Measurements from ENCODE around the gene KRT6C. TPM values are rescaled to one million over a fixed set of nuclear protein-coding genes. Genes with fewer than 3 reads are reported as not detected.

The KRT6C gene
- total and polyA plus RNA-seq, 2 experiments from 2014 or later: not detected

GRCh38 chr12:52521175-52521567 is 47.6 kb upstream of the KRT6C start (continued):
- TF ChIP-seq REST (IDR thresholded peaks at IDR 0.05; ENCODE audit: unreplicated experiment): no peak
- TF ChIP-seq EZH2phosphoT487 (IDR thresholded peaks at IDR 0.05; ENCODE audit: unreplicated experiment): no peak
- no peak for TF ChIP-seq ZNF331 (CRISPR knock-in tag; IDR thresholded peaks at IDR 0.05; ENCODE audit: low read depth)
- no peak for TF ChIP-seq ETS1 (IDR thresholded peaks at IDR 0.05)
- TF ChIP-seq CREB1 (CRISPR knock-in tag; IDR thresholded peaks at IDR 0.05; ENCODE audit: low read depth): no peak
- no peak for TF ChIP-seq STAT1 (IDR thresholded peaks at IDR 0.05; ENCODE audit: unreplicated experiment)
- no peak for TF ChIP-seq NANOG (IDR thresholded peaks at IDR 0.05; ENCODE audit: borderline replicate concordance)
- no peak for TF ChIP-seq CTCF (conservative IDR thresholded peaks at IDR 0.05; ENCODE audit: low read depth in 2 of 2)
- no peak for TF ChIP-seq JUNB (IDR thresholded peaks at IDR 0.05; ENCODE audit: unreplicated experiment)

GRCh38 chr12:52519826-52520662 is 46.4 kb upstream of the KRT6C start, which contains the start of gene KRT5:
TSS of gene KRT5 (minus strand) at chr12:52520394. CDS start at chr12:52520296, 98 bp downstream.
- Mint-ChIP-seq H3K4me3 (no peak within 1 kb of the TSS), H3K27me3 (ENCODE audit: insufficient read depth, low read depth, poor library complexity) (peaks cover 12% of the 10 kb centered on the region), H3K27ac (no peak within 1 kb of the TSS), H3K4me1 (peaks cover 15% of the 10 kb centered on the region; the same call in 1 of the 3 replicates), H3K9me3 (no peaks in the 10 kb centered on the region), H3K36me3 (ENCODE audit: low read depth) (no peaks in the 10 kb centered on the region)
- ATAC-seq: no peak
- no peaks in the 10 kb centered on the region for H4K20me1 ChIP-seq (replicated peaks; ENCODE audit: insufficient read depth)
- H3K4me3 ChIP-seq: no peak within 1 kb of the TSS
- no peak for DNase-seq (ENCODE audit: low spot score)
- no peaks in the 10 kb centered on the region for H3K27me3 ChIP-seq (ENCODE audit: insufficient read depth)
- no peaks in the 10 kb centered on the region for H3K4me1 ChIP-seq (ENCODE audit: insufficient read depth)
- H3F3A ChIP-seq (replicated peaks; ENCODE audit: low read depth): no peaks in the 10 kb centered on the region
- no peak within 1 kb of the TSS for H3K4me2 ChIP-seq
- no peaks in the 10 kb centered on the region for H3K79me2 ChIP-seq (replicated peaks; ENCODE audit: insufficient read depth)
- no peak within 1 kb of the TSS for H2AFZ ChIP-seq
- 0 out of 2 replicates have a peak, but pooled peaks cover 3% of the 10 kb centered on the region for H3K9me2 ChIP-seq (ENCODE audit: insufficient read depth)
- H3K36me3 ChIP-seq (ENCODE audit: insufficient read depth): no peaks in the 10 kb centered on the region
- H3K27ac ChIP-seq (ENCODE audit: low read depth): no peak within 1 kb of the TSS
- TF ChIP-seq ETS1 (IDR thresholded peaks at IDR 0.05) (no peak), REST (IDR thresholded peaks at IDR 0.05; ENCODE audit: unreplicated experiment) (no peak)

All from GM23338 (cell line).